Measurements from ENCODE around the gene PHRF1.
A peak's percentile ranks its signal among the peaks of the same experiment; 100 is the strongest.

Gene PHRF1

GRCh38 chr11:603154-603553 lies 26.9 kb downstream of the PHRF1 start:
- no peak for DNase-seq

- no peak for DNase-seq
These were observed 29.2 kb downstream of the PHRF1 start for GRCh38 chr11:605286-606129.

- DNase-seq, result no peak
These were observed 30.0 kb downstream of the PHRF1 start for GRCh38 chr11:606245-606644.

- no peak for DNase-seq
These were observed 30.9 kb downstream of the PHRF1 start for GRCh38 chr11:607020-607780.

GRCh38 chr11:607971-608659 lies 31.8 kb downstream of the PHRF1 start:
- no peak for DNase-seq

GRCh38 chr11:608791-609251 lies 32.6 kb downstream of the PHRF1 start:
- no peak for DNase-seq

GRCh38 chr11:609341-609811 lies 33.1 kb downstream of the PHRF1 start:
- DNase-seq, result no peak

- DNase-seq, result no peak
These were observed 34.0 kb downstream of the PHRF1 start for GRCh38 chr11:610146-610801.

- no peak for DNase-seq
These were observed 35.0 kb downstream of the PHRF1 start for GRCh38 chr11:611001-611996.

- DNase-seq, result peak; percentile 24
These were observed 36.1 kb downstream of the PHRF1 start for GRCh38 chr11:612201-612960.

- peak; percentile 22 for DNase-seq
These were observed 36.7 kb downstream of the PHRF1 start for GRCh38 chr11:612961-613300.

GRCh38 chr11:613369-613968 lies 37.2 kb downstream of the PHRF1 start:
- DNase-seq, result peak; percentile 39

GRCh38 chr11:614021-614622 lies 37.9 kb downstream of the PHRF1 start:
- no peak for DNase-seq

GRCh38 chr11:614623-615503 lies 38.6 kb downstream of the PHRF1 start:
- DNase-seq, result peak; percentile 39

- peak; percentile 91 for DNase-seq
These were observed 39.4 kb downstream of the PHRF1 start, which contains the start of gene IRF7 for GRCh38 chr11:615504-616319. TSS of gene IRF7 (minus strand) at chr11:615950. CDS start at chr11:615364, 586 bp downstream.

GRCh38 chr11:616320-617198 lies 40.3 kb downstream of the PHRF1 start:
- DNase-seq, result no peak
